GM21576 (cell line): ENCODE data around the gene KCNMB2.

Source experiments
- ATAC-seq: cut with Tn5 transposase; IDR thresholded peaks from one replicate; pipeline ENCODE4 v1.9.1; 2021; ENCODE audit warnings: mild to moderate bottlenecking, moderate library complexity; ENCODE audit not compliant: unreplicated experiment

The KCNMB2 gene

GRCh38 chr3:178685591-178685906 lies 149.3 kb downstream of the KCNMB2 start:
- ATAC-seq = no peak

GRCh38 chr3:178686826-178687225 lies 150.6 kb downstream of the KCNMB2 start:
- ATAC-seq = no peak

- ATAC-seq = no peak
These were observed 154.3 kb downstream of the KCNMB2 start for GRCh38 chr3:178690571-178690970.

- ATAC-seq = no peak
These were observed 163.1 kb downstream of the KCNMB2 start for GRCh38 chr3:178699364-178699763.

GRCh38 chr3:178699810-178700209 lies 163.6 kb downstream of the KCNMB2 start:
- ATAC-seq = no peak

GRCh38 chr3:178703268-178703975 lies 167.2 kb downstream of the KCNMB2 start:
- no peak for ATAC-seq

- ATAC-seq = no peak
These were observed 169.7 kb downstream of the KCNMB2 start for GRCh38 chr3:178705925-178706324.

GRCh38 chr3:178706411-178706810 lies 170.2 kb downstream of the KCNMB2 start:
- no peak for ATAC-seq

- ATAC-seq = peak; percentile 66
These were observed 171.2 kb downstream of the KCNMB2 start for GRCh38 chr3:178707311-178708031.

- ATAC-seq = no peak
These were observed 172.8 kb downstream of the KCNMB2 start for GRCh38 chr3:178709051-178709450.

GRCh38 chr3:178711753-178712152 lies 175.5 kb downstream of the KCNMB2 start:
- ATAC-seq = no peak

- ATAC-seq = no peak
These were observed 176.0 kb downstream of the KCNMB2 start for GRCh38 chr3:178712247-178712646.

- no peak for ATAC-seq
These were observed 178.9 kb downstream of the KCNMB2 start for GRCh38 chr3:178714925-178715832.

GRCh38 chr3:178718995-178719635 lies 182.9 kb downstream of the KCNMB2 start:
- ATAC-seq = no peak

- ATAC-seq = no peak
These were observed 196.6 kb downstream of the KCNMB2 start for GRCh38 chr3:178732824-178733223.

- no peak for ATAC-seq
These were observed 198.9 kb downstream of the KCNMB2 start for GRCh38 chr3:178735032-178735674.

GRCh38 chr3:178736300-178736699 lies 200.1 kb downstream of the KCNMB2 start:
- no peak for ATAC-seq

GRCh38 chr3:178739720-178740119 lies 203.5 kb downstream of the KCNMB2 start:
- no peak for ATAC-seq

- no peak for ATAC-seq
These were observed 204.8 kb downstream of the KCNMB2 start for GRCh38 chr3:178741020-178741419.

- ATAC-seq = no peak
These were observed 207.1 kb downstream of the KCNMB2 start for GRCh38 chr3:178743297-178743696.
